Right lobe of liver (tissue), 6 donors: ENCODE data around the gene KRT80. TPM values are rescaled to one million over a fixed set of nuclear protein-coding genes. Genes with fewer than 3 reads are reported as not detected.

ENCODE experiments used
- ATAC-seq, 4 donors: fragments of 200-7000 bp; cut with Tn5 transposase; one replicate each; pipeline ENCODE4 v1.9.1; 2020; ENCODE audit warnings: mild to moderate bottlenecking in 4 of 4, moderate library complexity in 4 of 4
- DNase-seq, 3 donors: peaks; one replicate each; pipeline ENCODE4 v3.0.0-alpha.2; 2020
- H3K27ac ChIP-seq, 3 donors: fragments of 200-600 bp; one replicate each; pipeline ENCODE4 v1.8.0; 2022
- H3K27me3 ChIP-seq, 2 donors: fragments of 200-600 bp; one replicate each; pipeline ENCODE4 v1.8.0; 2022
- H3K36me3 ChIP-seq, 4 donors: fragments of 200-600 bp; sonication (generic) in 1 of 4; one replicate each; pipeline versions ENCODE4 v1.5.1 to v1.8.0; 2017 to 2022; ENCODE audit warnings: control low read depth in 1 of 4
- H3K4me1 ChIP-seq, 4 donors: fragments of 200-600 bp; sonication (generic) in 1 of 4; one replicate each; pipeline versions ENCODE4 v1.5.1 to v1.8.0; 2017 to 2022; ENCODE audit warnings: control low read depth in 1 of 4
- H3K4me3 ChIP-seq, 3 donors: fragments of 200-600 bp; one replicate each; pipeline ENCODE4 v1.8.0; 2022
- H3K9me3 ChIP-seq, 4 donors: fragments of 200-600 bp; sonication (generic) in 1 of 4; one replicate each; pipeline versions ENCODE4 v1.5.1 to v1.8.0; 2017 to 2022; ENCODE audit warnings: control low read depth in 1 of 4
- POLR2A ChIP-seq: fragments of 450-650 bp; IDR thresholded peaks from one replicate; pipeline ENCODE4 v1.6.1; 2017; ENCODE audit warnings: antibody characterized with exemption, mild to moderate bottlenecking
- WGBS: methylation state at CpG from one replicate; pipeline ENCODE4 v1.1.6; 2018; ENCODE audit warnings: low coverage, low lambda C conversion rate; ENCODE audit not compliant: insufficient coverage; ENCODE audit errors: missing lambda C conversion rate; 5-methylcytosine and 5-hydroxymethylcytosine counted together
- intact Hi-C, 2 donors: fragments of 100-400 bp; cut with DNase I; formaldehyde crosslinking; loops; one replicate each; pipeline versions ENCODE4 v1.11.2 to v1.14.1; 2022
- total RNA-seq, 6 experiments: library from RNA; depleted of rRNA in 2 of 6; stranded (reverse); fragments of >200 nt in 2 of 6; fragmentation: NEBNext Ultra II Directional in 3 of 6; extraction: Animal tissue kit (Norgen Biotek cat#: 25700) in 3 of 6; gene quantifications; one replicate each; pipeline versions ENCODE4 v1.1.0 to v1.2.4, GENCODE V29; 2016 to 2023
- TF ChIP-seq, protein P1 (sequence below), 4 donors: fragments of 200-600 bp in 3 of 4; fragments of 450-650 bp in 1 of 4; IDR thresholded peaks; one replicate each; pipeline versions ENCODE4 v1.5.1 to v1.8.0; 2016 to 2022; ENCODE audit warnings: antibody characterized with exemption in 4 of 4, mild to moderate bottlenecking in 2 of 4
- donor health status: DM: no; HTN: yes; CAD: no.
- donor health status: DM: no; HTN: no; CAD: no.
- donor health status: DM: no; HTN: no; CAD: no.
- donor health status: DM: no; HTN: yes; CAD: no.
- donor health status: DM: no; HTN: yes; CAD: no.

KRT80 gene
- total RNA-seq, 6 experiments from 2014 or later: 0.09 to 0.51 (median 0.15) TPM

DNA sequence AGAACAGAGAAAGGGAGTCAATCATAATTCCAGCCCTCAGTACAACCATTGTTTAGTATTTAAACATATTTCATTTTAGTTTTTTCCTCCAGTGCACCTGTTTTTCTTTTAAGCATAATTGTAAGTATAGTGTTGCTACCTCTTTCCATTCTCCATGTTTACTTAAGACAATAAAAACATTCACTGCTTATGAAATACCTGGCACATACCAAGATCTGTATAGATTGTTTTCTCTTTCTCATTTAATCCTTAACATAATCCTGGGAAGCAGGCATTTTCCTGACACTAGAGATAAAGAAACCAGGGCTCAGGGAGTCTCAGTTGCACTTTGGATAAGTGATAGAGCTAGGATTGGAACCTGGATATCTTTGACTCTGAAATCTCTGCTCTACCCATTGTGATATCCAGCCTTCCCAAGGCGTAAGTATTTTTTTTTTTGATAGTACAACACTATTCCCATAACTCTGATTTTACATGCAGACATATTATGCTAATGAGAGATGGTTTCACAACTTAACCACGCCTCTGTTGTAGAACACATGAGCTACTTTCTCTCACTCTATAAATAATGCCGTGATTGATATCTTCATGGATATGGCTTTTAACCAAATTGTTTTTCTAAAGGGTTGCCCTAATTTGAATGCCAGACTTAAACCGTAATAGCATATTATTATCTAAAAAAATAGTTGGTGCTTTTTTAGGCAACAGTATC is 29.4 kb upstream of the KRT80 start:
- Histone ChIP-seq H3K36me3 (no peaks in the 10 kb centered on the region), H3K27ac (no peak overlapping the region), H3K27me3 (no peaks in the 10 kb centered on the region), H3K4me3 (no peak overlapping the region), H3K4me1 (no peaks in the 10 kb centered on the region), H3K9me3 (no peaks in the 10 kb centered on the region)
- intact Hi-C loops: no loop called here
- no peak for DNase-seq
- no peak for ATAC-seq
- TF ChIP-seq, protein P1, sequence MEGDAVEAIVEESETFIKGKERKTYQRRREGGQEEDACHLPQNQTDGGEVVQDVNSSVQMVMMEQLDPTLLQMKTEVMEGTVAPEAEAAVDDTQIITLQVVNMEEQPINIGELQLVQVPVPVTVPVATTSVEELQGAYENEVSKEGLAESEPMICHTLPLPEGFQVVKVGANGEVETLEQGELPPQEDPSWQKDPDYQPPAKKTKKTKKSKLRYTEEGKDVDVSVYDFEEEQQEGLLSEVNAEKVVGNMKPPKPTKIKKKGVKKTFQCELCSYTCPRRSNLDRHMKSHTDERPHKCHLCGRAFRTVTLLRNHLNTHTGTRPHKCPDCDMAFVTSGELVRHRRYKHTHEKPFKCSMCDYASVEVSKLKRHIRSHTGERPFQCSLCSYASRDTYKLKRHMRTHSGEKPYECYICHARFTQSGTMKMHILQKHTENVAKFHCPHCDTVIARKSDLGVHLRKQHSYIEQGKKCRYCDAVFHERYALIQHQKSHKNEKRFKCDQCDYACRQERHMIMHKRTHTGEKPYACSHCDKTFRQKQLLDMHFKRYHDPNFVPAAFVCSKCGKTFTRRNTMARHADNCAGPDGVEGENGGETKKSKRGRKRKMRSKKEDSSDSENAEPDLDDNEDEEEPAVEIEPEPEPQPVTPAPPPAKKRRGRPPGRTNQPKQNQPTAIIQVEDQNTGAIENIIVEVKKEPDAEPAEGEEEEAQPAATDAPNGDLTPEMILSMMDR (IDR thresholded peaks at IDR 0.05): no peak
- no peak for TF ChIP-seq POLR2A
- WGBS: 34% methylated on average over 4 of the region's 4 CpGs

DNA sequence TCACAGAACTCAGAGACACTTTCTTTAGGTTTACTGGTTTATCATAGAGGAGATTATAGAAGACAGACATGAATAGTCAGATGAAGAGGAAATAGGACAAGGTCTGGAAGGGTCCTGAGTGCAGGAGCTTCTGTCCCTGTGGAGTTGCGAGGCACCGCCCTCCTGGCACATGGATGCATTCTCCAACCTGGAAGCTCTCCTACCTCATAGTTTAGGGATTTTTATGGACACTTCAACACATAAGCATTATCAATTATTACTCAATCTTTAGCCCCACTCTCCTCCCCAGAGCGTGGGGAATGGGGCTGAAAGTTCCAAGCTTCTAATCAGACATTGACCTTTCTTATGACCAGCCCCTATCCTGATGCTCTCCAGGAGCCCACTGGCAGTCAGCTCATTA is 28.7 kb upstream of the KRT80 start:
- ATAC-seq: no peak
- Histone ChIP-seq H3K4me1 (no peaks in the 10 kb centered on the region), H3K27me3 (no peaks in the 10 kb centered on the region), H3K27ac (no peak overlapping the region), H3K9me3 (no peaks in the 10 kb centered on the region), H3K4me3 (no peak overlapping the region), H3K36me3 (no peaks in the 10 kb centered on the region)
- intact Hi-C loops: no loop called here
- peak in 1 of 3 donors; percentile 17 for DNase-seq
- TF ChIP-seq POLR2A: no peak
- TF ChIP-seq, protein P1 (IDR thresholded peaks at IDR 0.05): no peak
- WGBS: 63% methylated on average over 3 of the region's 3 CpGs

DNA sequence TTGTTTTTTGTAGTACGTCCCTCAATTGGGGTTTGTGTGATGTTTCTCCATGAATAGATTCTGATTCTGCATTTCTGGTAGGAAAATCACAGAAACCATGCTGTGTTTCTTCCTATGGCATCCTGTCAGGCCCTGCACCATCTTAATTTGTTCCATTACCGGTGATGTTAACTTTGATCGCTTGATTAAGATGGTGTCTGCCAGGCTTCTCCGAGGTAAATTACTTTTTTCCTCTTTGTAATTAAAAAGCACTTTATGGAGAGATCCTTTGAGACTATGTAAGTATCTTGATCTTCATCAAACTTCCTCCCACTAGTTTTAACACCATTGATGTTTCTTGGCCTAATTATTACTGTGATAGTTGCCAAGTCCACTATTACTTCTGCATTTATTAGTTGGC is 26.2 kb upstream of the KRT80 start:
- no peaks in the 10 kb centered on the region for H3K9me3 ChIP-seq
- DNase-seq (no peak), ATAC-seq (no peak)
- no peaks in the 10 kb centered on the region for H3K27me3 ChIP-seq
- H3K4me3 ChIP-seq: no peak overlapping the region
- whole genome bisulfite sequencing: 70% methylated on average over 4 of the region's 4 CpGs
- no peaks in the 10 kb centered on the region for H3K4me1 ChIP-seq
- intact Hi-C loops: no loop called here
- TF ChIP-seq, protein P1 (IDR thresholded peaks at IDR 0.05): no peak
- TF ChIP-seq POLR2A: no peak
- no peak overlapping the region for H3K27ac ChIP-seq
- no peaks in the 10 kb centered on the region for H3K36me3 ChIP-seq

- WGBS: 28% methylated on average over 5 of the region's 5 CpGs
- TF ChIP-seq, protein P1 (IDR thresholded peaks at IDR 0.05): no peak
- TF ChIP-seq POLR2A: no peak
- DNase-seq (peak; percentile 62 to 71 (median 66)), ATAC-seq (peak; percentile 42 to 76 (median 55))
- Histone ChIP-seq H3K27ac (no peak overlapping the region), H3K4me1 (no peaks in the 10 kb centered on the region), H3K27me3 (no peaks in the 10 kb centered on the region), H3K4me3 (no peak overlapping the region), H3K9me3 (no peaks in the 10 kb centered on the region), H3K36me3 (no peaks in the 10 kb centered on the region)
- intact Hi-C loops: no loop called here
These were observed 25.4 kb upstream of the KRT80 start for GRCh38 chr12:52217223-52217622.
